ENCODE results near the gene CENPX.

The CENPX gene

GRCh38 chr17:82010575-82011525 lies 11.8 kb downstream of the CENPX start:
- Mint-ChIP-seq H3K9me3 (no peaks in the 10 kb centered on the region), H3K4me1 (ENCODE audit: low read depth) (no peaks in the 10 kb centered on the region), H3K27me3 (ENCODE audit: low read depth) (no peaks in the 10 kb centered on the region), H3K4me3 (no peak overlapping the region), H3K36me3 (ENCODE audit: low read depth) (no peaks in the 10 kb centered on the region), H3K27ac (no peak overlapping the region)
- no peak for DNase-seq (ENCODE audit: low spot score)

GRCh38 chr17:82009413-82009812 lies 13.3 kb downstream of the CENPX start:
- no peaks in the 10 kb centered on the region for H3K27me3 Mint-ChIP-seq (ENCODE audit: low read depth)
- no peak for DNase-seq (ENCODE audit: low spot score)
- no peaks in the 10 kb centered on the region for H3K36me3 Mint-ChIP-seq (ENCODE audit: low read depth)
- no peaks in the 10 kb centered on the region for H3K4me1 Mint-ChIP-seq (ENCODE audit: low read depth)
- H3K4me3 Mint-ChIP-seq, result no peak overlapping the region
- no peaks in the 10 kb centered on the region for H3K9me3 Mint-ChIP-seq
- no peak overlapping the region for H3K27ac Mint-ChIP-seq

GRCh38 chr17:82008941-82009405 lies 13.7 kb downstream of the CENPX start:
- no peak for DNase-seq (ENCODE audit: low spot score)
- Mint-ChIP-seq H3K27me3 (ENCODE audit: low read depth) (no peaks in the 10 kb centered on the region), H3K4me3 (no peak overlapping the region), H3K36me3 (ENCODE audit: low read depth) (no peaks in the 10 kb centered on the region), H3K27ac (no peak overlapping the region), H3K4me1 (ENCODE audit: low read depth) (no peaks in the 10 kb centered on the region), H3K9me3 (no peaks in the 10 kb centered on the region)

GRCh38 chr17:82008258-82008940 lies 14.3 kb downstream of the CENPX start:
- Mint-ChIP-seq H3K36me3 (ENCODE audit: low read depth) (no peaks in the 10 kb centered on the region), H3K27me3 (ENCODE audit: low read depth) (no peaks in the 10 kb centered on the region), H3K27ac (no peak overlapping the region), H3K4me1 (ENCODE audit: low read depth) (no peaks in the 10 kb centered on the region), H3K9me3 (no peaks in the 10 kb centered on the region), H3K4me3 (no peak overlapping the region)
- DNase-seq (ENCODE audit: low spot score), result no peak

- Mint-ChIP-seq H3K27ac (no peak overlapping the region), H3K9me3 (no peaks in the 10 kb centered on the region), H3K4me1 (ENCODE audit: low read depth) (no peaks in the 10 kb centered on the region), H3K36me3 (ENCODE audit: low read depth) (no peaks in the 10 kb centered on the region), H3K27me3 (ENCODE audit: low read depth) (no peaks in the 10 kb centered on the region), H3K4me3 (no peak overlapping the region)
- no peak for DNase-seq (ENCODE audit: low spot score)
Measured at GRCh38 chr17:82007495-82008257, 15.0 kb downstream of the CENPX start.

GRCh38 chr17:82007228-82007494 lies 15.5 kb downstream of the CENPX start:
- Mint-ChIP-seq H3K36me3 (ENCODE audit: low read depth) (no peaks in the 10 kb centered on the region), H3K27ac (no peak overlapping the region), H3K4me3 (no peak overlapping the region), H3K9me3 (no peaks in the 10 kb centered on the region), H3K27me3 (ENCODE audit: low read depth) (no peaks in the 10 kb centered on the region), H3K4me1 (ENCODE audit: low read depth) (no peaks in the 10 kb centered on the region)
- DNase-seq (ENCODE audit: low spot score), result no peak

- no peak for DNase-seq (ENCODE audit: low spot score)
- no peak overlapping the region for H3K27ac Mint-ChIP-seq
- H3K4me1 Mint-ChIP-seq (ENCODE audit: low read depth), result no peaks in the 10 kb centered on the region
- H3K4me3 Mint-ChIP-seq, result no peak overlapping the region
- H3K36me3 Mint-ChIP-seq (ENCODE audit: low read depth), result no peaks in the 10 kb centered on the region
- no peaks in the 10 kb centered on the region for H3K27me3 Mint-ChIP-seq (ENCODE audit: low read depth)
- H3K9me3 Mint-ChIP-seq, result no peaks in the 10 kb centered on the region
Measured at GRCh38 chr17:82006468-82007227, 16.0 kb downstream of the CENPX start.

- H3K36me3 Mint-ChIP-seq (ENCODE audit: low read depth), result no peaks in the 10 kb centered on the region
- no peak for DNase-seq (ENCODE audit: low spot score)
Measured at GRCh38 chr17:82005701-82006348, 16.9 kb downstream of the CENPX start.

GRCh38 chr17:82004517-82005455 lies 17.9 kb downstream of the CENPX start:
- no peak for DNase-seq (ENCODE audit: low spot score)
- H3K27me3 Mint-ChIP-seq (ENCODE audit: low read depth), result no peaks in the 10 kb centered on the region
- H3K27ac Mint-ChIP-seq, result no peak overlapping the region
- no peaks in the 10 kb centered on the region for H3K36me3 Mint-ChIP-seq (ENCODE audit: low read depth)
- no peaks in the 10 kb centered on the region for H3K9me3 Mint-ChIP-seq
- no peak overlapping the region for H3K4me3 Mint-ChIP-seq
- no peaks in the 10 kb centered on the region for H3K4me1 Mint-ChIP-seq (ENCODE audit: low read depth)

More at GRCh38 chr17:82005701-82006348, 16.9 kb downstream of the CENPX start:
- H3K27ac Mint-ChIP-seq, result no peak overlapping the region
- H3K9me3 Mint-ChIP-seq, result no peaks in the 10 kb centered on the region
- no peak overlapping the region for H3K4me3 Mint-ChIP-seq
- no peaks in the 10 kb centered on the region for H3K4me1 Mint-ChIP-seq (ENCODE audit: low read depth)
- no peaks in the 10 kb centered on the region for H3K27me3 Mint-ChIP-seq (ENCODE audit: low read depth)

- Mint-ChIP-seq H3K4me1 (ENCODE audit: low read depth) (no peaks in the 10 kb centered on the region), H3K27ac (no peak overlapping the region), H3K4me3 (no peak overlapping the region), H3K36me3 (ENCODE audit: low read depth) (no peaks in the 10 kb centered on the region), H3K9me3 (no peaks in the 10 kb centered on the region), H3K27me3 (ENCODE audit: low read depth) (no peaks in the 10 kb centered on the region)
- DNase-seq (ENCODE audit: low spot score), result no peak
Measured at GRCh38 chr17:82003411-82004381, 19.0 kb downstream of the CENPX start.

- no peak overlapping the region for H3K4me3 Mint-ChIP-seq
- H3K36me3 Mint-ChIP-seq (ENCODE audit: low read depth), result no peaks in the 10 kb centered on the region
- no peak for DNase-seq (ENCODE audit: low spot score)
- no peaks in the 10 kb centered on the region for H3K27me3 Mint-ChIP-seq (ENCODE audit: low read depth)
- H3K9me3 Mint-ChIP-seq, result no peaks in the 10 kb centered on the region
- no peak overlapping the region for H3K27ac Mint-ChIP-seq
- no peaks in the 10 kb centered on the region for H3K4me1 Mint-ChIP-seq (ENCODE audit: low read depth)
Measured at GRCh38 chr17:82001571-82002056, 21.1 kb downstream of the CENPX start.
